Measurements from ENCODE around the gene CALM1.

DNA sequence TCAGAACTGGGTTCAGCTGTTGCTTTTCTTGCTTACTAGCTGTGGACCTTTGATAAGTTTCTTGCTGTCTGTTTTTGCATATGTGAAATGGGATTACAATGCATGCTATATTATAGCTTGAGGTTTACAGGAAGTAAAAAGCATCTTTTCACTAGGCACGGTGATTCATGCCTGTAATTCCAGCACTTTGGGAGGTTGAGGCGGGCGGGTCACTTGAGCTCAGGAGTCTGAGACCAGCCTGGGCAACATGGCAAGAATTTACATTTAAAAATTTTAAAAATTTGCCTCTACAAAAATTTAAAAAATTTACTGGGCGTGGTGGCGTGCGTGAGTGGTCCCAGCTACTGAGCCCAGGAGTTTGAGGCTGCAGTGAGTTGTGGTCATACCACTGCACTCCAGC, 42.0 kb downstream of the CALM1 start:
- TF ChIP-seq PATZ1 (CRISPR knock-in tag; IDR thresholded peaks at IDR 0.05; ENCODE audit: borderline replicate concordance) (no peak), RARB (CRISPR knock-in tag; IDR thresholded peaks at IDR 0.05) (no peak), ARNTL (CRISPR knock-in tag; IDR thresholded peaks at IDR 0.05; ENCODE audit: borderline replicate concordance, low read depth) (no peak), ISL1 (CRISPR knock-in tag; IDR thresholded peaks at IDR 0.05) (no peak), TSHZ2 (CRISPR knock-in tag; IDR thresholded peaks at IDR 0.05) (no peak), CSDC2 (CRISPR knock-in tag; IDR thresholded peaks at IDR 0.05) (no peak), ZNF565 (CRISPR knock-in tag; conservative IDR thresholded peaks at IDR 0.05; ENCODE audit: low read depth) (no peak)
